CD4-positive, alpha-beta T cell treated with Interleukin-17A for 1 hour (primary cell): ENCODE measurements around the gene ACSM3.
"Not testable (repeated sequence)": the region's sequence is repeated elsewhere in the genome, so short reads cannot be mapped to it uniquely, and the experiment has no call there.

Experiments used
- DNase-seq: peaks from one replicate; pipeline ENCODE4 v3.0.0-alpha.2; 2020

The ACSM3 gene

DNA sequence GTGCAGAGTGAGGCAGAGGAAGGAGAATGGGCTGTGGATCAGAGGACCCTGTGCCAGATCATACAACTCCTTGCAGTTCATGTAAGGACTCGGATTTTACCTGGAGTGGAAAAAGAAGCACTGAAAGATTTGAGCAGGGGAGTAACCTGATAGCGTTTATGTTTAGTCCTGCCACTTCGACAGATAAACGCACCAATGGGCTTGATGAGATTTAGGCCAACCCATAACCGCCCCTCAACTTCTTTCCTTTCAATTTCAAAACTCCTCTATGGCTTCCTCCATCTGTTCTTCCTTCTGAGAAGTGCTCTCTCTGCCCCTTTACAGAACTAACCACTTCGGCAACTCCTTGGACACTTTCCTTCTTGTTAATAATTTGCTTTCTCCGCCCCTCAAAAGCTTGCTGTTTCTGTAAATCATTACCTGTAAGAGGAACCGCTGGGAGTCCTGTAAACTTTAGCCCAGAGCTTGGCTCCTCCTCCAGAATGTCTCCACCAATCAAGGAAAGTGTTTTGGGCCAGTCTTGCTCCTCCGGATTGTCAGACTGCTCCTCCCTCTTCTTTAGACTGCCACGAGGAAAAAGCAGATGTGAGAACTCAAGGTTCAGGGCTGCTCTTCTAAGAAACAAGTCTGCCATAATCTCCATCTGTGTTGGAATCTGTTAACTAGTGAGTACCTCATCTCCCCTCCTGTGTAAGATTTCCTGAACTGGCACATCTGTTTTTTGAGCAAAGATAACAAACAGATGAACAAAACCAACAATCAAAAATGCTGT lies at the start of gene ACSM3:
Gene ACSM3 (plus strand): TSS at position 554 of the 772 bp plus-strand sequence. CDS start 6,021 bp downstream, outside the sequence.
- DNase-seq = peak; percentile 88

- not testable (repeated sequence) for DNase-seq
Measured at GRCh38 chr16:20717718-20718117, 46.1 kb upstream of the ACSM3 start.

- DNase-seq = no peak
Measured at GRCh38 chr16:20720251-20720650, 43.6 kb upstream of the ACSM3 start.

- DNase-seq = no peak
Measured at GRCh38 chr16:20726661-20727060, 37.2 kb upstream of the ACSM3 start.

DNA sequence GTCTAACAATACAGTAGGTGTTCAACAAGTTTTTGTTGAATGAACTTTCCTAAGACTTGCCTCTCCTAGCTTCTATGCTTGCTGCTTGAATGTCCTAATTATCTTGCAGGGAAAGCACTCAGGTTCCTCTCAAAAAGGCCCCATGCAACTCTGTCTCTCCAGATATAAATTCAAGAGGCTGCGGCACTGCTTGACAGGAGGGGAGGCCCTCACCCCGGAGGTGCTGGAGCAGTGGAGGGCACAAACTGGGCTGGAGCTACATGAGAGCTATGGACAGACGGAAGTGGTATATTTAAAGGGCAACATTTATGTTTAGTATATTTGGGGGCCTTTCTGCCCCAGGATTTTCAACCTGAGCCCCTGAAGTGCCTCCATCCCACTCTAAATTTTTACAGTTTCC lies 36.6 kb upstream of the ACSM3 start:
- no peak for DNase-seq

- DNase-seq = no peak
Measured at GRCh38 chr16:20729141-20729540, 34.7 kb upstream of the ACSM3 start.

GRCh38 chr16:20734056-20734455 lies 29.8 kb upstream of the ACSM3 start:
- DNase-seq = no peak

DNA sequence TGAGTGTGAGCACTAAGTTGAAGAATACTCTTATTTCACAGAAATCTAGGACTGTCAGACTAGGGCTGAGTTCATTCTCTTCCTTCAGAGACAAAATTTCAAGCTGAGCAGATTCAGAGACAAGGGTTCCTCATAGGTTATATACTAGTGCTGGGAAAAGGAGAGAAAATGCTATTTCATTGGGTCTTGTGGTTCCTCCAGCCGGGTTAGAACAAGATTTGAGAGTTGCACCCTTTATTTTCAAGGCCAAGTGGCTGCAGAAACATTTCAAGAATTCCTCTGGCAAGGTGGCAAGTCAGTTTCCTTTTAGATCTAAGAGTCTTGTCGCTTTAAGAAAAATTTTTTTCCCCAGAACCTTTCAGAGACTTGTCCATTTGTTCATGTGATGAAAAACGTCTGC lies 29.0 kb upstream of the ACSM3 start:
- no peak for DNase-seq

DNA sequence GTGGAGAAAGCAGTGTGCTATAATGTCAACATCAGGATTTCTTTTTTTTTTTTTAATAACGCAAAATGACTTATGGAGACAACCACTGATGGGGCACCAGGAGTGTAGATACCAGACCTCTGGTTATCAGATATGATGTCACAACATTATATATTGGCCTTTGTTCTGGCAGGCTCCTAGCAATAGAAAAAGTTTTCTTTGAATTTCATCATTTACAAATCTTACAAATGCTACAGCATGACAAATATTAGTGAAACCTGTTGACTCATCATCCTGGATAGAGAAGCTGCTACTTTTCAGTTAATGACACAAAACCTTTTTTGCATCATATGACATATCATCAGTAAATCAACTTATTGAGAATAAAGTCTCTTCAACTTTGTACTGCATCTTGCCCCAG lies 28.3 kb upstream of the ACSM3 start:
- no peak for DNase-seq

DNA sequence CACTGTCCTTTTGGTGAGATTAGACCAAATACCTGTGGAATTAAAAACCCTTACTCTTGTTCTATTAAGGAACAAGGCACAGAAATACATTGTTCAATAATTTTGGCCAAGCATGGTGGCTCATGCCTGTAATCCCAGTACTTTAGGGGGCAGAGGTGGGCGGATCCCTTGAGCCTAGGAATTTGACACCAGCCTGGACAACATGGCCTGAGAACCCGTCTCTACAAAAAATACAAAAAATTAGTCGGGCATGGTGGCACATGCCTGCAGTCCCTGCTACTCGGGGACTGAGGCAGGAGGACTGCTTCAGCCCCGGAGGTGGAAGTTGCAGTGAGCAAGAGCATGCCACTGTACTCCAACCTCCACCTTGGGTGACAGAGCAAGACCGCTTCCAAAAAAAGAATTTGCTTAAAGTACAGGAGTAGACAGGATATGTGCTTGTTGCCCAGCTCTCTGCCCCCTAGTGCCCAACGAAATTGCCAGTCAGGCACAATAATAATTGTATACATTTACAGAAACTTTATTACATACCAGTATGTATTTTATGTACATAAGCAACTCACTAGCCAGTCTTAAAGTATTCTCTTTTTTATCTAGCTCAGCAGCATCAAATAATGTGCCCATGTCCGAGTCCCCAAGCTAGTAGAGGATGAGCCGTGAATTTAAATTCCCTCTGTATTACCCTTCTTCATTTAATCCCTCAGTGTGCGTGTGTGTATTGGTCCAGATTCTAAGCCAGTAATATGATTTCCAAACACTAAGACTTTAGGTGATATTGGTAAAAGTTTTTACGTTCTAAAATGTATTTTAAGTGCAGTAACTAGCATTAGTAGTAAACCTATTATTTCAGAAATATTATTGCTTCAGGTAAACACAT lies 23.6 kb upstream of the ACSM3 start:
- DNase-seq = peak; percentile 48

DNA sequence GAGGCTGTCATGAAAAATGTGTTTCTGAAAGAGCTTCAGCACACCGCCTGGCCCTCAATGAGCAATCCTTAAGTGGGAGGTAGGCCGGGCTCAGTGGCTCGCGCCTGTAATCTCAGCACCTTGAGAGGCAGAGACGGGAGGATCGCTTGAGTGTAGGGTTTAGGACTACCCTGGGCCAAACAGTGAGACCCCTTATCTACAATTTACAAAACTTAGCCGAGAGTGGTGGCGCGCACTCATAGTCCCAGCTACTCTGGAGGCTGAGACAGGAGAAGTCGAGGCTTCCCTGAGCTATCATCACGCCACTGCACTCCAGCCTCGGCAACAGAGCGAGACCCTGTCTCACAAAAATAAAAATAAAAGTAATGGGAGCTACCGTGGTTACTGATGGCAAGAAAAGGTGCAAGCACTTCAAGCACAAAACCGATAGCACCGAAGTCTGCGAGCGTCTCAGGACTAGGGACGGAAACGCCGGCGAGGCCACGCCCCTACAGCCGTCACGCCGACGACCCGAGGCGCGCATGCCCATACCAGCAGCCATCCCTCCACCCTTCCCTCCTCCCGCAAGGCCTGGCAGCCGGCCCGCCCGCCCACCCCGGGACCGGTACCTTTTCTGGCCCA lies 22.8 kb upstream of the ACSM3 start:
- DNase-seq = peak; percentile 92

DNA sequence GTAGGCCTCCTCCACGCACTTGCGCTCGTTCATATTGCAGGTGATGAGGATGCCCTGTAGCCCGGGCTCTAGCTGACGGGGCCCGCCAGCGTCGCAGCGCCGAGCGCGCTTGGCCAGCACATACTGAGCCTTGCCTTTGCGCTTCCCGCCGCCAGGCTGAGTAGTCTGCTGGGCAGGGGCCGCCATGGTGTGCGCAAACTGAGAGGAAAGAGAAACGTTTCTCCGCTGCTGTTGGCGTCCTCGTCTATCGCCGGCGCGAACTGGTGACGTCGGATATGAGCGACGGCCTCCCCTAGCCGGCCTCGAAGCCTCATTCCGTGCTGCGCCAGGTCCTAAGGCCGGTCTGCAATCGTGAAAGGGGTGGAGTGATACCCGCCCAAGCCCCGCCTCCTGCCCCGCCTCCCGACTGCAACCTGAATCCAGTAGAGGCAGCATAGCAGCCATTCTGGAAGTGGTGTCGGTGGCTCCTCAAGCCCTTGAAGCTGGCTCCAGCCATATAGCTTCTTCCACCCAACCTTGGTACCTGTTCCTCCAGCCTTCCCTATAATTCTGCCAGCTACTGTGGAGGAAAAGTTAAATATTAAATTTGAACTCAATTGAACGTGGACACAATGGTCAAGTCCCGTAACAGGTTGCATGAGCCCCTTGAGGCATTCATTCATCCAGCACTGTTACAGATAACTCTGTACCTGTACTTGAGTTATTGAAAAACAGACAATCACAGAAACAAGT lies 22.1 kb upstream of the ACSM3 start, which contains the start of gene THUMPD1:
Gene THUMPD1 (minus strand): TSS at position 265 of the 732 bp plus-strand sequence. CDS start 79 bp downstream, at position 186.
- peak; percentile 98 for DNase-seq

GRCh38 chr16:20743591-20743990 lies 20.2 kb upstream of the ACSM3 start:
- DNase-seq = no peak

DNA sequence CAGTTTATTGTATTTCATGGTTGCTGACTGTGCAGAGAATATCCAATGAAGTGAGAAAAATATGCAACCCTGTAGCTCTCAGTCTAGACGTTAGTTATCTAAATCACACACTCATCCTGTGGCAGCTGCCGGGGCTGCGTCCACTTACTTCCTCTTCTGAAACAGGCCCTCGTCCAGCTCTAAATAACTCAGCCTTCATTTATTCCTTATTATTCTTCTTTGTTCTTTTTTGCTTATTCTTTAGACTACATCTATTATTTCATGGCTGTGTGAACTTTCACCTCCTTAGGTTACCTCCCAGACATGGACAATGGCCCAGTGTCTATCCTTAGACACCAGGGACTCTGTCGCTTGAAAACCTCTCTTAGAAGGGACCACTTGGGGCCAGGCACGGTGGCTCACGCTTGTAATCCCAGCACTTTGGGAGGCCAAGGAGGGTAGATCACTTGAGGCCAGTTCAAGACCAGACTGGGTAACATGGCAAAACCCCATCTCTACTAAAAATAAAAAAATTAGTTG lies 18.8 kb upstream of the ACSM3 start:
- DNase-seq = no peak

DNA sequence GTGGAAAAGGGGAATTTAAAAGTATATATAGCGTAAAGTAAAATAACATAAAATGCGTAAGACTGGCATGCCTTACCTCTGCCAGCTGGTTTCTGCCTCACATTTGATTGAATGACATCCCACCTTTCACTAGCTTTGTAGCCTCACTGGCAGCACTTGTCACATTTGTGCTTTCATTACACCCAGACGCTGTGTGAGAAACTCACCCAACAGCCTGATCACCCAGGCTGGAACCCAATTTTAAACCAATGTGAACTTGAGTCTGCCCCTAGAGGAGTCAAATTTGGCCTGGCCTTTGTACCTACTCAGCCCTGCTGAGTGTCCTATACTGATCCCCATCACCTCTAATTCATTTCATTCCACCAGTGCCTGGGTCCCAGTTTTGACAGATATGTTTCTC lies 17.4 kb upstream of the ACSM3 start:
- no peak for DNase-seq

- DNase-seq = no peak
Measured at GRCh38 chr16:20747030-20747816, 16.6 kb upstream of the ACSM3 start.

GRCh38 chr16:20749474-20749873 lies 14.3 kb upstream of the ACSM3 start:
- DNase-seq = no peak

DNA sequence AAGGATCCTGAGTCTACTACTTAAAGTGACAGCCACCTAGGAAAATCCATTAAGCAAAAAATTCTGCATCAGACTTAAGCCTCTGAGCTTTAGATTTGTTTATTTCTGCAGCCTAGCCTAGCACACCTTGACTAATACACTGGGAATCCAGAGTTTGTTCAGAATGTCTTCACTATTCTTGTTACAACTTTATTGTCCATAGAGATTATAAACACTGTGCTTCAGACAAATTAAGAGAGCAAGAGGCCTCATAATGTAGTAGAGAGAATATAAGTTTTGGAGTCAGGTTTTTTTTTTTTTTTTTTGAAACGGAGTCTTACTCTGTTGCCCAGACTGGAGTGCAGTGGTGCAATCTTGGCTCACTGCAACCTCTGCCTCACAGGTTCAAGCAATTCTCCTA lies 13.3 kb upstream of the ACSM3 start:
- DNase-seq = no peak

GRCh38 chr16:20753727-20754126 lies 10.1 kb upstream of the ACSM3 start:
- no peak for DNase-seq

GRCh38 chr16:20755238-20755637 lies 8.6 kb upstream of the ACSM3 start:
- DNase-seq = no peak

GRCh38 chr16:20755799-20756198 lies 8.0 kb upstream of the ACSM3 start:
- DNase-seq = not testable (repeated sequence)

DNA sequence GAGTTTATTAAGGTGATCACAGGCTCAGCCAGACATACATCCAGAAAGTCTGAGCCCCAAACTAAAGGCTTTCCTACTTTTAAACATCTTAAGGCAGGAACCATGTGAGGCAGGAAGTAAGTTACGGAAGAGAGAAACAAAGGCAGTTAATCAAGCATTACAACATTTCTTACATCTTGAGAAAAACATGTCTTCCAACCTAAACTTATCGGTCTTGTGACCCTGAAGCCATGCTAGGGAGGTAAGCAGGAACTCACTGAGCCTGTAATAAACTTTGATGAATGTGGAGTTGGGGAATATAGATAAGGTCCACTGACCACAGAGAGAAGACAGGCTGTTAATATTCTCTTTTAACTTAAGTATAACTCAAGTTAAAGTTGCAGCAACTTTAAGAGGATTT lies 3.5 kb upstream of the ACSM3 start:
- DNase-seq = no peak
